HCT116 (cell line): ENCODE measurements around the gene PRKAG2. TPM values are rescaled to one million over a fixed set of nuclear protein-coding genes. Genes with fewer than 3 reads are reported as not detected.

Experiments used
- ATAC-seq: fragments of 200-7000 bp; cut with Tn5 transposase; 2 replicates; pipeline ENCODE4 v1.9.1; 2020; ENCODE audit warnings: mild to moderate bottlenecking, moderate library complexity
- BruUV-seq: library from RNA; stranded (reverse); fragments of 400-500 nt; replicated peaks from 2 replicates; lab custom pipeline; 2021; lab: Mats Ljungman, UMichigan
- CTCF ChIA-PET: fragments of 300-600 bp; sonication (Branson Sonifier 250); formaldehyde crosslinking; loops from one replicate; lab custom pipeline; 2021; ENCODE audit warnings: antibody characterized with exemption; lab: Charles Lee
- POLR2A ChIA-PET: fragments of 300-600, 350-600 bp; sonication (Branson Sonifier 250); formaldehyde crosslinking; loops from one replicate; lab custom pipeline; 2021; ENCODE audit warnings: antibody characterized with exemption; lab: Charles Lee
- RAD21 ChIA-PET, 2 experiments: fragments of 300-600 bp; sonication (Branson Sonifier 250); formaldehyde crosslinking; loops; one replicate each; lab custom pipeline; 2023; ENCODE audit warnings: low total read pairs in 2 of 2; ENCODE audit not compliant: uncharacterized antibody in 2 of 2, unreplicated experiment in 2 of 2, low non-redundant PET in 1 of 2; lab: Charles Lee
- DNase-seq: peaks from one replicate; pipeline ENCODE4 v3.0.0-alpha.2; 2010; ENCODE audit warnings: low read depth, low spot score
- H2AFZ ChIP-seq: fragments of 200-600 bp; shearing (Covaris generic), sonication (generic); 2 replicates; pipeline ENCODE4 v1.6.1; 2017; ENCODE audit warnings: low read depth, mixed run types, mixed read lengths, antibody characterized with exemption, low read length; ENCODE audit not compliant: poor library complexity, severe bottlenecking
- H3K27ac ChIP-seq: 2 replicates; pipeline ENCODE4 v1.5.1; 2012; ENCODE audit warnings: low read depth, low read length
- H3K27me3 ChIP-seq: fragments of 200-600 bp; sonication (generic); 2 replicates; pipeline ENCODE4 v1.6.1; 2016; ENCODE audit warnings: mixed run types, low read length, mixed read lengths; ENCODE audit not compliant: insufficient read depth
- H3K36me3 ChIP-seq, 2 experiments: fragments of 200-500 bp in 1 of 2; fragments of 200-600 bp in 1 of 2; sonication (Bioruptor generic) in 1 of 2; sonication (generic) in 1 of 2; 2 replicates each; pipeline versions ENCODE4 v1.5.1 to v1.6.1; 2014 to 2016; ENCODE audit warnings: low read length in 2 of 2, inconsistent platforms in 1 of 2, mixed read lengths in 1 of 2, mixed run types in 1 of 2; ENCODE audit not compliant: insufficient read depth in 2 of 2, control insufficient read depth in 1 of 2
- H3K4me1 ChIP-seq, 2 experiments: fragments of 200-600 bp in 1 of 2; sonication (generic) in 1 of 2; 2 replicates each; pipeline versions ENCODE4 v1.5.1 to v1.6.1; 2012 to 2017; ENCODE audit warnings: low read length in 2 of 2, inconsistent platforms in 1 of 2, mild to moderate bottlenecking in 1 of 2, mixed read lengths in 1 of 2, mixed run types in 1 of 2, moderate library complexity in 1 of 2; ENCODE audit not compliant: insufficient read depth in 2 of 2, control insufficient read depth in 1 of 2
- H3K4me2 ChIP-seq: fragments of 200-600 bp; sonication (generic); 2 replicates; pipeline ENCODE4 v1.6.1; 2017; ENCODE audit warnings: mixed run types, low read length, mixed read lengths
- H3K4me3 ChIP-seq, 2 experiments: fragments of 200-600 bp in 1 of 2; sonication (generic) in 1 of 2; replicated peaks in 1 of 2; 2 replicates each; pipeline ENCODE4 v1.5.1; 2011 to 2016; ENCODE audit warnings: low read length in 2 of 2, control low read depth in 1 of 2, low read depth in 1 of 2, mild to moderate bottlenecking in 1 of 2, mixed read lengths in 1 of 2, mixed run types in 1 of 2
- H3K79me2 ChIP-seq: fragments of 200-600 bp; sonication (generic); 2 replicates; pipeline ENCODE4 v1.6.1; 2017; ENCODE audit warnings: mild to moderate bottlenecking, mixed run types, low read length, moderate library complexity, mixed read lengths; ENCODE audit not compliant: insufficient read depth
- H3K9ac ChIP-seq: fragments of 200-600 bp; sonication (generic); 2 replicates; pipeline ENCODE4 v1.6.1; 2016; ENCODE audit warnings: low read length, mixed read lengths
- H3K9me2 ChIP-seq: fragments of 200-600 bp; sonication (generic), shearing (Covaris generic); 2 replicates; pipeline ENCODE4 v1.6.1; 2017; ENCODE audit warnings: mixed run types, mild to moderate bottlenecking, moderate library complexity; ENCODE audit not compliant: insufficient read depth
- H3K9me3 ChIP-seq, 2 experiments: fragments of 200-500 bp in 1 of 2; fragments of 200-600 bp in 1 of 2; sonication (Bioruptor generic) in 1 of 2; sonication (generic) in 1 of 2; 2 replicates each; pipeline ENCODE4 v1.6.1; 2014 to 2017; ENCODE audit warnings: low read length in 2 of 2, mixed read lengths in 2 of 2, inconsistent platforms in 1 of 2, low read depth in 1 of 2, mild to moderate bottlenecking in 1 of 2, mixed run types in 1 of 2, moderate library complexity in 1 of 2; ENCODE audit not compliant: control insufficient read depth in 1 of 2, insufficient read depth in 1 of 2
- H4K20me1 ChIP-seq: fragments of 200-600 bp; sonication (generic), shearing (Covaris generic); 2 replicates; pipeline ENCODE4 v1.6.1; 2017; ENCODE audit warnings: mixed run types, mild to moderate bottlenecking, moderate library complexity; ENCODE audit not compliant: insufficient read depth
- CEBPB ChIP-seq: IDR thresholded peaks from 2 replicates; pipeline ENCODE4 v1.6.1; 2012; ENCODE audit warnings: low read depth
- EGR1 ChIP-seq: IDR thresholded peaks from 2 replicates; pipeline ENCODE4 v1.6.1; 2012; ENCODE audit warnings: low read depth
- ELF1 ChIP-seq: IDR thresholded peaks from 2 replicates; pipeline ENCODE4 v1.6.1; 2012; ENCODE audit warnings: low read depth, borderline replicate concordance
- EZH2 ChIP-seq: fragments of 200-600 bp; sonication (generic); IDR thresholded peaks from 2 replicates; pipeline ENCODE4 v1.6.1; 2017; ENCODE audit warnings: antibody characterized with exemption, mixed run types
- FOSL1 ChIP-seq: IDR thresholded peaks from 2 replicates; pipeline ENCODE4 v1.6.1; 2012; ENCODE audit warnings: low read depth
- JUND ChIP-seq: IDR thresholded peaks from 2 replicates; pipeline ENCODE4 v1.6.1; 2012
- SIN3A ChIP-seq: IDR thresholded peaks from 2 replicates; pipeline ENCODE4 v1.6.1; 2012; ENCODE audit warnings: low read depth
- SP1 ChIP-seq: IDR thresholded peaks from 2 replicates; pipeline ENCODE4 v1.6.1; 2012; ENCODE audit warnings: low read depth
- SRF ChIP-seq: IDR thresholded peaks from 2 replicates; pipeline ENCODE4 v1.6.1; 2012; ENCODE audit warnings: low read depth
- TCF7L2 ChIP-seq: IDR thresholded peaks from 2 replicates; pipeline ENCODE4 v1.7.0; 2011; ENCODE audit warnings: borderline replicate concordance, inconsistent platforms; ENCODE audit not compliant: insufficient read depth, insufficient read length; ENCODE audit errors: extremely low read depth
- YY1 ChIP-seq: IDR thresholded peaks from 2 replicates; pipeline ENCODE4 v1.6.1; 2011; ENCODE audit warnings: low read length, low read depth, moderate library complexity, mild to moderate bottlenecking; ENCODE audit not compliant: insufficient replicate concordance; ENCODE audit errors: extremely low read depth
- ZNF274 ChIP-seq: fragments of 200-500 bp; sonication (Bioruptor generic); IDR thresholded peaks from 2 replicates; pipeline ENCODE4 v1.6.1; 2014; ENCODE audit warnings: mild to moderate bottlenecking, low read depth, low read length, inconsistent platforms
- intact Hi-C: fragments of 100-400 bp; cut with micrococcal nuclease; formaldehyde crosslinking; loops from 2 replicates; pipeline ENCODE4 v1.10.0; 2022
- total RNA-seq: library from RNA; stranded (reverse); gene quantifications from one replicate; pipeline ENCODE4 v1.2.1, GENCODE V29; 2021; ENCODE audit not compliant: unreplicated experiment
- TF ChIP-seq, protein P1 (sequence below): IDR thresholded peaks from 2 replicates; pipeline ENCODE4 v1.6.1; 2011; ENCODE audit warnings: mild to moderate bottlenecking, low read length, moderate library complexity; ENCODE audit not compliant: insufficient replicate concordance; ENCODE audit errors: extremely low read depth
- TF ChIP-seq, protein P2 (sequence below): IDR thresholded peaks from 2 replicates; pipeline ENCODE4 v1.6.1; 2012
- TF ChIP-seq, protein P3 (sequence below): IDR thresholded peaks from 2 replicates; pipeline ENCODE4 v1.6.1; 2012
- TF ChIP-seq, protein P4 (sequence below), 3 experiments: fragments of 200-600 bp in 1 of 3; sonication (generic) in 1 of 3; IDR thresholded peaks in 2 of 3; conservative IDR thresholded peaks in 1 of 3; 2 replicates each; pipeline ENCODE4 v1.5.1; 2012 to 2017; ENCODE audit warnings: low read depth in 2 of 3, low read length in 2 of 3, antibody characterized with exemption in 1 of 3, borderline replicate concordance in 1 of 3, control low read depth in 1 of 3, mild to moderate bottlenecking in 1 of 3, mixed read lengths in 1 of 3, mixed run types in 1 of 3, moderate library complexity in 1 of 3; ENCODE audit not compliant: insufficient read depth in 1 of 3

The PRKAG2 gene
- total RNA-seq, 1 experiment from 2014 or later, result 23.6 TPM

DNA sequence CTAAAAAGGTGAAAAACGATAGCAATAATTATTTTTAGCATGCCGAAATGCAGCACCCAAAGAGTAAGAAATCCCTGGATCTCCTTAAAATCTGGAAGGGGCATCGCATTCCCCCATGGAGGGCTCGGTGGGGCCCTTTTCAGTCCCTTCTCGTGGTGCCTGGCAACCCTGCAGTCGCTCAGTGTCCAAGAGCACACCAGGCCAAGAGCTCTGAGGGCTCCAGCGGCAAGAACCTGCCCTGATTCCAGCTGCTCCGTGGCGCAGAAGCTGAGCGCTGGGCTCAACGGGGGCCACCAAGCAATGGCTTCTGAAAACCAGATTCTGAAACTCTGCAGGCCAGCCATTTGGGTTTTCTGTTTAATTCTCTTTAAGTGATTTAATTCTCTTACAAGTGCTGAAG is 131.2 kb downstream of the PRKAG2 start:
- no TSS peak for BruUV-seq
- no peak overlapping the region for H2AFZ ChIP-seq

More for the DNA sequence above, 131.2 kb downstream of the PRKAG2 start:
- Histone ChIP-seq H3K9me3 (no peaks in the 10 kb centered on the region), H3K27me3 (no peaks in the 10 kb centered on the region), H3K36me3 (no peaks in the 10 kb centered on the region), H3K4me2 (peak overlapping the region; percentile 73), H3K9ac (peak overlapping the region; percentile 29), H3K4me1 (peaks cover 12 to 27% of the 10 kb centered on the region in 2 experiments), H3K9me2 (no peaks in the 10 kb centered on the region), H3K4me3 (peak overlapping the region in 1 of 2 experiments; percentile 33; a peak in 1 of 4 replicates), H4K20me1 (no peaks in the 10 kb centered on the region), H3K79me2 (no peaks in the 10 kb centered on the region), H3K27ac (no peak overlapping the region)
- ChIA-PET RAD21 (no interaction called here), POLR2A (interaction anchor here (1.1 kb wide), 2 partner anchors 9 to 12 kb away, joined by 3 to 5 read pairs; no protein-coding TSS in a partner anchor), CTCF (interaction anchor here (0.9 to 2.0 kb wide), 8 partner anchors 9 to 430 kb away, joined by 3 to 9 read pairs (median 4); no protein-coding TSS in a partner anchor)
- DNase-seq (no peak), ATAC-seq (no peak)
- intact Hi-C loops, result loop anchor here (1.0 kb wide), 1 partner anchor 175 kb away; no protein-coding TSS in a partner anchor
- TF ChIP-seq EGR1 (no peak), YY1 (no peak), SRF (no peak), ELF1 (no peak), FOSL1 (no peak), CEBPB (no peak), SIN3A (no peak), TCF7L2 (no peak), SP1 (no peak), EZH2 (no peak), ZNF274 (no peak), JUND (no peak)
- TF ChIP-seq, protein P1, sequence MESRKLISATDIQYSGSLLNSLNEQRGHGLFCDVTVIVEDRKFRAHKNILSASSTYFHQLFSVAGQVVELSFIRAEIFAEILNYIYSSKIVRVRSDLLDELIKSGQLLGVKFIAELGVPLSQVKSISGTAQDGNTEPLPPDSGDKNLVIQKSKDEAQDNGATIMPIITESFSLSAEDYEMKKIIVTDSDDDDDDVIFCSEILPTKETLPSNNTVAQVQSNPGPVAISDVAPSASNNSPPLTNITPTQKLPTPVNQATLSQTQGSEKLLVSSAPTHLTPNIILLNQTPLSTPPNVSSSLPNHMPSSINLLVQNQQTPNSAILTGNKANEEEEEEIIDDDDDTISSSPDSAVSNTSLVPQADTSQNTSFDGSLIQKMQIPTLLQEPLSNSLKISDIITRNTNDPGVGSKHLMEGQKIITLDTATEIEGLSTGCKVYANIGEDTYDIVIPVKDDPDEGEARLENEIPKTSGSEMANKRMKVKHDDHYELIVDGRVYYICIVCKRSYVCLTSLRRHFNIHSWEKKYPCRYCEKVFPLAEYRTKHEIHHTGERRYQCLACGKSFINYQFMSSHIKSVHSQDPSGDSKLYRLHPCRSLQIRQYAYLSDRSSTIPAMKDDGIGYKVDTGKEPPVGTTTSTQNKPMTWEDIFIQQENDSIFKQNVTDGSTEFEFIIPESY, result no peak
- TF ChIP-seq, protein P2, sequence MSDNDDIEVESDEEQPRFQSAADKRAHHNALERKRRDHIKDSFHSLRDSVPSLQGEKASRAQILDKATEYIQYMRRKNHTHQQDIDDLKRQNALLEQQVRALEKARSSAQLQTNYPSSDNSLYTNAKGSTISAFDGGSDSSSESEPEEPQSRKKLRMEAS, result no peak
- TF ChIP-seq, protein P3, sequence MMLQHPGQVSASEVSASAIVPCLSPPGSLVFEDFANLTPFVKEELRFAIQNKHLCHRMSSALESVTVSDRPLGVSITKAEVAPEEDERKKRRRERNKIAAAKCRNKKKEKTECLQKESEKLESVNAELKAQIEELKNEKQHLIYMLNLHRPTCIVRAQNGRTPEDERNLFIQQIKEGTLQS, result no peak
- TF ChIP-seq, protein P4, sequence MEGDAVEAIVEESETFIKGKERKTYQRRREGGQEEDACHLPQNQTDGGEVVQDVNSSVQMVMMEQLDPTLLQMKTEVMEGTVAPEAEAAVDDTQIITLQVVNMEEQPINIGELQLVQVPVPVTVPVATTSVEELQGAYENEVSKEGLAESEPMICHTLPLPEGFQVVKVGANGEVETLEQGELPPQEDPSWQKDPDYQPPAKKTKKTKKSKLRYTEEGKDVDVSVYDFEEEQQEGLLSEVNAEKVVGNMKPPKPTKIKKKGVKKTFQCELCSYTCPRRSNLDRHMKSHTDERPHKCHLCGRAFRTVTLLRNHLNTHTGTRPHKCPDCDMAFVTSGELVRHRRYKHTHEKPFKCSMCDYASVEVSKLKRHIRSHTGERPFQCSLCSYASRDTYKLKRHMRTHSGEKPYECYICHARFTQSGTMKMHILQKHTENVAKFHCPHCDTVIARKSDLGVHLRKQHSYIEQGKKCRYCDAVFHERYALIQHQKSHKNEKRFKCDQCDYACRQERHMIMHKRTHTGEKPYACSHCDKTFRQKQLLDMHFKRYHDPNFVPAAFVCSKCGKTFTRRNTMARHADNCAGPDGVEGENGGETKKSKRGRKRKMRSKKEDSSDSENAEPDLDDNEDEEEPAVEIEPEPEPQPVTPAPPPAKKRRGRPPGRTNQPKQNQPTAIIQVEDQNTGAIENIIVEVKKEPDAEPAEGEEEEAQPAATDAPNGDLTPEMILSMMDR (IDR thresholded peaks at IDR 0.05 in 2 of 3, conservative IDR thresholded peaks at IDR 0.05 in 1 of 3; ENCODE audit: borderline replicate concordance in 1 of 3, insufficient read depth in 1 of 3, low read depth in 2 of 3, low read length in 2 of 3), result no peak
